Erythroblast (primary cell): ENCODE data around the gene SLC45A3.

Source experiments
- GATA1 ChIP-seq: IDR thresholded peaks from 2 replicates; pipeline ENCODE4 v1.6.1; 2011; ENCODE audit warnings: low read depth, mild to moderate bottlenecking, control low read depth, low read length, moderate library complexity
- POLR2A ChIP-seq: IDR thresholded peaks from 2 replicates; pipeline ENCODE4 v1.6.1; 2011; ENCODE audit warnings: mild to moderate bottlenecking, low read length

DNA sequence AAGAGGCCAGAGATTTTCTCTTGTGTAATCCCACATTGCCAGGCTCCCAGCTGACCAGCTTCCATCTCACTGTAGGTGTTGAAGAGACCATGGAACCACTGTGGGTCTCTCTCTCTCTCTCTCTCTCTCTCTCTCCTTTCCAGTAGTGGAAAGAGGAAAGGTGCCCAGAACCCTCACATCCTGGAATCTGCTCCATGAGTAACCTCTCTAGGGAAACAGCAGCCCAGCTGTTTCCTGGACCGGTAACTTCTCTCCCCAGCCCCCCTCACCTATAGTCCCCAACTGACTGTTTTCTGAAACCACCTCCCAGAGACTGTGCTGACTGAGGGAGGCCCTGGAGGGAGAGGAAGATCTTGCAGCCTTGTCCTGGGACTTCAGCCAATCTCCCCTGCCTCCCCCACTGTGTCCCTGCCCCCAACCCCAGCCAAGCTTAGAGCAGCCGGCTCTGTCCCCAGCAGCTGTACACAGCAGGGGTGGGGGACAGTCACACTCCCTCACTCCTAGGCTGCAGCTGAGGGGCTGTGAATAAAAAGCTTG, 20.6 kb upstream of the SLC45A3 start:
- TF ChIP-seq POLR2A (no peak), GATA1 (no peak)
